Adrenal gland (tissue), 5 donors: ENCODE measurements around the gene RALGAPA2.

Source experiments
- CTCF ChIP-seq, 6 experiments: fragments of 450-650 bp in 4 of 6; fragments of 200-600 bp in 2 of 6; sonication (generic) in 1 of 6; IDR thresholded peaks; 1 replicate in 5 of 6; 2 replicates in 1 of 6; pipeline versions ENCODE4 v1.5.1 to v1.8.0; 2016 to 2021; ENCODE audit warnings: antibody characterized with exemption in 6 of 6, mild to moderate bottlenecking in 2 of 6, moderate library complexity in 1 of 6
- POLR2A ChIP-seq, 2 donors: fragments of 450-650 bp; IDR thresholded peaks; one replicate each; pipeline ENCODE4 v1.6.1; 2017; ENCODE audit warnings: antibody characterized with exemption in 2 of 2, mild to moderate bottlenecking in 2 of 2, moderate library complexity in 1 of 2
- donor health status: DM: no; HTN: no; CAD: no.

- no peak for TF ChIP-seq POLR2A (IDR thresholded peaks at IDR 0.05)
- no peak for TF ChIP-seq CTCF (IDR thresholded peaks at IDR 0.05)
These were observed 46.1 kb downstream of the RALGAPA2 start for GRCh38 chr20:20666359-20666758.
